Measurements from ENCODE around the gene DNAH10.

DNAH10 gene

DNA sequence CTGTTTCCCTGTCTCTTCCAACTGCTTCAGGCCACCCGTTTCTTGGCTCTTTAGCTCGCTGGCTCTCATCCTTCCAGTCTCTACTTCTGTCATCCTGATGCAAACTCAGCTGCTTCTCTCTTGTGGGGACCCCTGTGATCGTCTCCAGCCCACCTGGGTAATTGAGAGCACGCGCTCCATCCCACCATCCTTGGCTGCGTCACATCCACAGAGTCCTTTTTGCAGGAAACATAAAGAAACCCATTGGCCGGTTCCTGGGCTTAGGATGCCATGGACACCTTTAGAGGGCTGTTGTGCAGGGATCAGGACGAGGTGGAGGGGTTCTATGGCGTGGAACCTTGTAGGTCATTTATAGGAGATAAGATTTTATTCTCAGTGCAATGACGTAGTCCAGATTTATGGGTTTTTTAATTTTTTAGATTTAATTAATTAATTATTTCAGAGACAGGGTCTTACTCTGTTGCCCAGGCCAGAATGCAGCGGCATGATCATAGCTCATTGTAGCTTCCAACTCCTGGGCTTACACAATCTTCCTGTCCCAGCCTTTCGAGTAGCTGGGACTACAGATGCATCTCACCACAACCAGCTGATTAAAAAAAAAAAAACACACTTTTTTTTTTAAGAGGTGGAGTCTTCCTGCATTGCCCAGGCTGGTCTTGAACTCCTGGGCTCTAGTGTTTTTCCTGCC, 127.9 kb downstream of the DNAH10 start:
- DNase-seq (ENCODE audit: low read depth) = no peak
- no peak for TF ChIP-seq CTCF (IDR thresholded peaks at IDR 0.05; ENCODE audit: insufficient read depth, low read depth, low read length, missing control alignments)
- H3K4me3 ChIP-seq (ENCODE audit: low read length) = no peak overlapping the region

- TF ChIP-seq CTCF (IDR thresholded peaks at IDR 0.05; ENCODE audit: insufficient read depth, low read depth, low read length, missing control alignments) = no peak
- no peak overlapping the region for H3K4me3 ChIP-seq (ENCODE audit: low read length)
- DNase-seq (ENCODE audit: low read depth) = no peak
Observed at GRCh38 chr12:123890536-123890902, 128.4 kb downstream of the DNAH10 start.

- TF ChIP-seq CTCF (IDR thresholded peaks at IDR 0.05; ENCODE audit: insufficient read depth, low read depth, low read length, missing control alignments) = no peak
- no peak overlapping the region for H3K4me3 ChIP-seq (ENCODE audit: low read length)
- no peak for DNase-seq (ENCODE audit: low read depth)
Observed at GRCh38 chr12:123891011-123891410, 128.9 kb downstream of the DNAH10 start.

DNA sequence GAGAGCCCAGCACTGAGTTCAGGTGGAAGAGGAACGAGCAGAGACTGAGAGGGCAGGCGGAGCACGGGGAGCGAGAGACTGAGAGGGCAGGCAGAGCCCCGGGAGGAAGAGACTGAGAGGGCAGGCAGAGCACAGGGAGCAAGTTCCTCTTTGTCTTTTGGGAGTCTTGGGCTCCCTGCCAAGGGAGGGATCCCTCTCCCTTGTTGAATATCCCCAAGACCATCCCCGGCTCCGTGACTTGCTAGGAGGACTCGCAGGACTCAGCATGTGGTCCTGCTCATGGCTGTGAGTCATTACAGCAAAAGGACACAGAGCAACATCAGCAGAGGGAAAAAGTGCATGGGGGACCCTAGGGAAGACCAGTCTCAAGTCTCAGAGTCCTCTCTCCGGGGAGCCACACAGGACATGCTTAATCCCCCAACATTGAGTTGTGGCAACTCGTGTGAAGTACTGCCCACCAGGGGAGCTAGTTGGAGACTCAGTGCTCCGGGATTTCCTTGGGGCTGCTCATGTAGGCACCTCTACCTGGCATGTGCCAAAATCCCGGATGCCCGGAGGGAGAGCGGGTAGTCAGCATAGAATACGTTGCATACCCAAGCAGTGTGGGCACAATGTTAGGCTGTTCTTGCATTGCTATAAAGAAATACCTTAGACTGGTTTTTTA, 129.5 kb downstream of the DNAH10 start:
- no peak overlapping the region for H3K4me3 ChIP-seq (ENCODE audit: low read length)
- no peak for TF ChIP-seq CTCF (IDR thresholded peaks at IDR 0.05; ENCODE audit: insufficient read depth, low read depth, low read length, missing control alignments)
- no peak for DNase-seq (ENCODE audit: low read depth)

DNA sequence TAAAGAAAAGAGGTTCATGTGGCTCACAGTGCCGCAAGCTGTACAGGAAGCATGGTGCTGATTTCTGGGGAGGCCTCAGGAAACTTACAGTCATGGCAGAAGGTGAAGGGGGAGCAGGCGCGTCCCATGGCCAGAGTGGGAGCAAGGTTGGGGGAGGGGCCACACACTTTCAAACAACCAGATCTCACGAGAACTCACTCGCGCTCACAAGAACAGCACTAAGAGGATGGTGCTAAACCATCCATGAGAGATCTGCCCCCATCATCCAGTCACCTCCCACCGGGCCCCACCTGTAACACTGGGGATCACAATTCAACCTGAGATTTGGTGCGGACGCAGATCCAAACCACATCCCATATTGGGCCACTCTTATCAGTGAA, 130.1 kb downstream of the DNAH10 start:
- no peak for TF ChIP-seq CTCF (IDR thresholded peaks at IDR 0.05; ENCODE audit: insufficient read depth, low read depth, low read length, missing control alignments)
- DNase-seq (ENCODE audit: low read depth) = no peak
- H3K4me3 ChIP-seq (ENCODE audit: low read length) = no peak overlapping the region

- no peak for DNase-seq (ENCODE audit: low read depth)
- TF ChIP-seq CTCF (IDR thresholded peaks at IDR 0.05; ENCODE audit: insufficient read depth, low read depth, low read length, missing control alignments) = no peak
- H3K4me3 ChIP-seq (ENCODE audit: low read length) = no peak overlapping the region
Observed at GRCh38 chr12:123892853-123893252, 130.8 kb downstream of the DNAH10 start.

GRCh38 chr12:123893276-123893675, 131.2 kb downstream of the DNAH10 start:
- H3K4me3 ChIP-seq (ENCODE audit: low read length) = no peak overlapping the region
- no peak for TF ChIP-seq CTCF (IDR thresholded peaks at IDR 0.05; ENCODE audit: insufficient read depth, low read depth, low read length, missing control alignments)
- no peak for DNase-seq (ENCODE audit: low read depth)
